ENCODE measurements around the gene NR1I2. TPM values are rescaled to one million over a fixed set of nuclear protein-coding genes. Genes with fewer than 3 reads are reported as not detected.

The NR1I2 gene
- total RNA-seq, 4 donors from 2014 or later = 0.46 TPM; not detected in 3

DNA sequence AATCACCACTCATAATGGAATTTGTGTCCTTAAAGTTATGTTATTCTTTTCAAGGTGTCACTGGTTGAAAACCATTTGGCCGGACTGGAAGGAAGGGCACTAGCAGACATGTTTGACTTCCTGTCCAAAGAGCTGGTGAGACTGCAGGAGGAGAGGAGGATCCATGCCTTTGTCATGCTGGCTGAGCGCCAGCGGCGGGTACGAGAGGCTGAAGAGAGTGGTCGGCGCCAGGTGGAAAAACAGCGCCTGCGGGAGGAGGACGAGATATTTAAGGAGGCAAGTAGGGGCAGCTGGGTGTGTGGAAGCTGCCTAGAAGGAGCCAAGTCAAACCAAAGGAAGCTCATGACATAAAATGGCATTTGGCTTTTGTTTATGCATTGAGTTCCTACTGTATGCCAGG, 38.0 kb upstream of the NR1I2 start:
- peaks cover 0 to 37% (median 2%) of the 10 kb centered on the region in 4 donors for H3K36me3 ChIP-seq

GRCh38 chr3:119745942-119746341, 36.0 kb upstream of the NR1I2 start:
- intact Hi-C loops (cut with DNase I) = no loop called here

More for the DNA sequence above, 38.0 kb upstream of the NR1I2 start:
- no peak overlapping the region for H3K27ac ChIP-seq (replicated peaks in 1 of 4)
- H3K4me3 ChIP-seq = no peak overlapping the region
- no peaks in the 10 kb centered on the region for H3K27me3 ChIP-seq
- intact Hi-C loops (cut with DNase I) = no loop called here
- no peaks in the 10 kb centered on the region for H3K9me3 ChIP-seq
- DNase-seq (ENCODE audit: extremely low spot score) = no peak
- 95% methylated on average over 10 of the region's 10 CpGs for WGBS
- no peaks in the 10 kb centered on the region for H3K4me1 ChIP-seq
- no peak for TF ChIP-seq POLR2AphosphoS5 (IDR thresholded peaks at IDR 0.05)
- TF ChIP-seq POLR2A (IDR thresholded peaks at IDR 0.05; ENCODE audit: low read depth) = no peak
- no peak for TF ChIP-seq CTCF (IDR thresholded peaks at IDR 0.05)
- TF ChIP-seq EP300 (IDR thresholded peaks at IDR 0.05) = no peak

DNA sequence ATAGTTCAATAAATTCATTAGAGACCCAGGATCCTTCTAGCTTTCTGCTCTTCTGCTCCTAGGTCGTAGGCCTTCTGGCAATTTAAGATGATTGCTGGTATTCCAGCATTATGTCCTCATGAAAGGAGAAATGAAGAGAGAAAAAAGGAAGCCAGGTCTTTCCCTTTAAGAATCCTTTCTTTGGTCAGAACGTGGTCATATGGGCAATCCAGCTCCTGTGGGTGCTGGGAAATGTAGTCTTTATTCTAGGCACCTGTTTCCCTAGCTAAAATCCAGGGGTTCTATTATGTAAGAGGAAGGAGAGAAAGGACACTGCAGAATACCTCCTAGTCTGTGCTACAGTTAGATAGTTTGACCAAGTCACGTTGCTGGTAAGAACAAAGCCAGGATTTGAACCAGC, 35.5 kb upstream of the NR1I2 start:
- Histone ChIP-seq H3K36me3 (peaks cover 5 to 53% (median 9%) of the 10 kb centered on the region in 4 donors), H3K4me3 (no peak overlapping the region), H3K27ac (replicated peaks in 1 of 4) (no peak overlapping the region), H3K27me3 (no peaks in the 10 kb centered on the region), H3K9me3 (no peaks in the 10 kb centered on the region), H3K4me1 (no peaks in the 10 kb centered on the region)
- TF ChIP-seq POLR2AphosphoS5 (IDR thresholded peaks at IDR 0.05) (no peak), EP300 (IDR thresholded peaks at IDR 0.05) (no peak), CTCF (IDR thresholded peaks at IDR 0.05) (no peak), POLR2A (IDR thresholded peaks at IDR 0.05; ENCODE audit: low read depth) (no peak)
- no peak for DNase-seq (ENCODE audit: extremely low spot score)
- intact Hi-C loops (cut with DNase I) = no loop called here
- WGBS = 77% methylated on average over 3 of the region's 3 CpGs

More at GRCh38 chr3:119745942-119746341, 36.0 kb upstream of the NR1I2 start:
- 92% methylated on average over 1 of the region's 1 CpG for WGBS
- Histone ChIP-seq H3K9me3 (no peaks in the 10 kb centered on the region), H3K27me3 (no peaks in the 10 kb centered on the region), H3K4me3 (no peak overlapping the region), H3K27ac (replicated peaks in 1 of 4) (no peak overlapping the region), H3K36me3 (peaks cover under 1 to 48% (median 7%) of the 10 kb centered on the region in 4 donors), H3K4me1 (no peaks in the 10 kb centered on the region)
- TF ChIP-seq EP300 (IDR thresholded peaks at IDR 0.05) (no peak), POLR2A (IDR thresholded peaks at IDR 0.05; ENCODE audit: low read depth) (no peak), CTCF (IDR thresholded peaks at IDR 0.05) (no peak), POLR2AphosphoS5 (IDR thresholded peaks at IDR 0.05) (no peak)
- DNase-seq (ENCODE audit: extremely low spot score) = no peak

- Histone ChIP-seq H3K4me1 (no peaks in the 10 kb centered on the region), H3K36me3 (peaks cover 8 to 62% (median 13%) of the 10 kb centered on the region in 4 donors), H3K9me3 (no peaks in the 10 kb centered on the region), H3K27ac (replicated peaks in 1 of 4) (no peak overlapping the region), H3K4me3 (no peak overlapping the region), H3K27me3 (no peaks in the 10 kb centered on the region)
- 60% methylated on average over 4 of the region's 4 CpGs for WGBS
- intact Hi-C loops (cut with DNase I) = no loop called here
- no peak for DNase-seq (ENCODE audit: extremely low spot score)
- no peak for TF ChIP-seq EP300 (IDR thresholded peaks at IDR 0.05)
- no peak for TF ChIP-seq CTCF (IDR thresholded peaks at IDR 0.05)
- TF ChIP-seq POLR2A (IDR thresholded peaks at IDR 0.05; ENCODE audit: low read depth) = no peak
- TF ChIP-seq POLR2AphosphoS5 (IDR thresholded peaks at IDR 0.05) = no peak
Observed at GRCh38 chr3:119747357-119747756, 34.5 kb upstream of the NR1I2 start.

DNA sequence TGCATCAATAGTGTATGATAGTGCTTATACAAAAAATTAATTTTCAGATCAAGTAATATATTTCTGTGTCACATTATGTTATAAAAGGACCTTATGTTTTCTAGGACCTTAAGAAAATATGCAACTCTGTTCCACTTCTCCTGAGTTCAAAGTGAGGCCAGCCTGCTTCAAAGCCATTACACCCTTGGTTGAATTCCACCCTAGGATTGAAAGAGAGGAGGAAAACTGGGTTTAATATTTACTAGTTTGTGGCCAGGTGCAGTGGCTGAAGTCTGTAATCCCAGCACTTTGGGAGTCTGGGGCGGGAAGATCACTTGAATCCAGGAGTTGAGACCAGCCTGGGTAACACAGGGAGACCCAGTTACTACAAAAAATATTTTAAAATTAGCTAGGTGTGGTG, 32.9 kb upstream of the NR1I2 start:
- WGBS = 80% methylated on average over 1 of the region's 1 CpG
- H3K4me1 ChIP-seq = no peaks in the 10 kb centered on the region
- intact Hi-C loops (cut with DNase I) = no loop called here
- TF ChIP-seq POLR2AphosphoS5 (IDR thresholded peaks at IDR 0.05) = no peak
- TF ChIP-seq POLR2A (IDR thresholded peaks at IDR 0.05; ENCODE audit: low read depth) = no peak
- TF ChIP-seq CTCF (IDR thresholded peaks at IDR 0.05) = no peak
- TF ChIP-seq EP300 (IDR thresholded peaks at IDR 0.05) = no peak
- H3K36me3 ChIP-seq = peaks cover 8 to 76% (median 16%) of the 10 kb centered on the region in 4 donors
- no peak for DNase-seq (ENCODE audit: extremely low spot score)
- no peak overlapping the region for H3K4me3 ChIP-seq
- H3K27me3 ChIP-seq = no peaks in the 10 kb centered on the region
- peaks cover 0 to 10% (median 3%) of the 10 kb centered on the region in 4 donors for H3K9me3 ChIP-seq
- no peak overlapping the region for H3K27ac ChIP-seq (replicated peaks in 1 of 4)

Data from esophagus muscularis mucosa (tissue), 4 donors.